Loucy (cell line): ENCODE measurements around the gene ZNF81.
"Not testable (repeated sequence)": the region's sequence is repeated elsewhere in the genome, so short reads cannot be mapped to it uniquely, and the experiment has no call there.

Experiments
- H2AFZ ChIP-seq: fragments of 200-600 bp; sonication (generic); 2 replicates; pipeline ENCODE4 v1.6.0; 2016; ENCODE audit warnings: antibody characterized with exemption, mild to moderate bottlenecking, low read length, moderate library complexity
- H3F3A ChIP-seq: fragments of 200-600 bp; 2 replicates; pipeline ENCODE4 v1.6.0; 2016; ENCODE audit warnings: antibody characterized with exemption, low read depth, mild to moderate bottlenecking
- H3K27me3 ChIP-seq: fragments of 200-600 bp; sonication (generic); 2 replicates; pipeline ENCODE4 v1.6.1; 2014; ENCODE audit warnings: low read length, mild to moderate bottlenecking; ENCODE audit not compliant: insufficient read depth, poor library complexity, severe bottlenecking
- H3K36me3 ChIP-seq: fragments of 200-600 bp; sonication (generic); 2 replicates; pipeline ENCODE4 v1.6.1; 2016; ENCODE audit warnings: low read length; ENCODE audit not compliant: insufficient read depth
- H3K4me1 ChIP-seq: fragments of 200-600 bp; sonication (generic); 2 replicates; pipeline ENCODE4 v1.5.1; 2014; ENCODE audit warnings: low read length, mild to moderate bottlenecking; ENCODE audit not compliant: insufficient read depth, poor library complexity, severe bottlenecking
- H3K4me2 ChIP-seq: fragments of 200-600 bp; sonication (generic); 2 replicates; pipeline ENCODE4 v1.6.0; 2014; ENCODE audit warnings: antibody characterized with exemption, low read length, low read depth, mild to moderate bottlenecking; ENCODE audit not compliant: poor library complexity, severe bottlenecking
- H3K4me3 ChIP-seq: fragments of 200-600 bp; sonication (generic); 2 replicates; pipeline ENCODE4 v1.5.1; 2014; ENCODE audit warnings: low read length, mild to moderate bottlenecking, mixed read lengths; ENCODE audit not compliant: poor library complexity, severe bottlenecking
- H3K79me2 ChIP-seq: fragments of 200-600 bp; sonication (generic); 2 replicates; pipeline ENCODE4 v1.6.1; 2014; ENCODE audit warnings: low read length; ENCODE audit not compliant: insufficient read depth
- H3K9ac ChIP-seq: fragments of 200-600 bp; sonication (generic); 2 replicates; pipeline ENCODE4 v1.6.0; 2014; ENCODE audit warnings: mild to moderate bottlenecking, low read depth, low read length, moderate library complexity; ENCODE audit not compliant: poor library complexity, severe bottlenecking
- H3K9me2 ChIP-seq: fragments of 200-600 bp; sonication (generic); replicated peaks from 2 replicates; pipeline ENCODE4 v1.6.1; 2016; ENCODE audit warnings: low read depth, low read length, mixed read lengths
- H3K9me3 ChIP-seq: fragments of 200-600 bp; sonication (generic); 2 replicates; pipeline ENCODE4 v1.6.1; 2014; ENCODE audit warnings: mild to moderate bottlenecking, antibody characterized with exemption, low read length, low read depth; ENCODE audit not compliant: insufficient read depth
- H4K20me1 ChIP-seq: fragments of 200-600 bp; sonication (generic); 2 replicates; pipeline ENCODE4 v1.6.0; 2014; ENCODE audit warnings: antibody characterized with exemption, low read length, mild to moderate bottlenecking; ENCODE audit not compliant: insufficient read depth, poor library complexity, severe bottlenecking
- CTCF ChIP-seq: fragments of 200-600 bp; sonication (generic); conservative IDR thresholded peaks from 2 replicates; pipeline ENCODE4 v1.5.1; 2014; ENCODE audit warnings: mild to moderate bottlenecking, antibody characterized with exemption, low read length
- EZH2phosphoT487 ChIP-seq: fragments of 200-600 bp; IDR thresholded peaks from 2 replicates; pipeline ENCODE4 v1.6.1; 2018; ENCODE audit warnings: antibody characterized with exemption, mild to moderate bottlenecking, moderate library complexity, borderline replicate concordance

ZNF81 gene

GRCh38 chrX:47846040-47846439 is 9.3 kb downstream of the ZNF81 start:
- H3K79me2 ChIP-seq = no peaks in the 10 kb centered on the region
- no peak overlapping the region for H3K9ac ChIP-seq
- TF ChIP-seq EZH2phosphoT487 (no peak), CTCF (no peak)
- no peaks in the 10 kb centered on the region for H3K9me3 ChIP-seq
- H4K20me1 ChIP-seq = no peaks in the 10 kb centered on the region
- no peak overlapping the region for H3K4me3 ChIP-seq
- no peak overlapping the region for H3K4me2 ChIP-seq
- H3K9me2 ChIP-seq = no peaks in the 10 kb centered on the region
- no peak overlapping the region for H2AFZ ChIP-seq
- H3K27me3 ChIP-seq = no peaks in the 10 kb centered on the region
- peaks cover 8% of the 10 kb centered on the region for H3K4me1 ChIP-seq
- H3F3A ChIP-seq = no peaks in the 10 kb centered on the region
- peaks cover 9% of the 10 kb centered on the region; the same call in 1 of the 2 replicates for H3K36me3 ChIP-seq

- Histone ChIP-seq H4K20me1 (no peaks in the 10 kb centered on the region), H3K9me2 (no peaks in the 10 kb centered on the region), H3K27me3 (no peaks in the 10 kb centered on the region), H3F3A (no peaks in the 10 kb centered on the region), H3K36me3 (peaks cover 9% of the 10 kb centered on the region; the same call in 1 of the 2 replicates), H3K4me3 (peak overlapping the region; percentile 21), H3K4me1 (peaks cover 5% of the 10 kb centered on the region), H3K4me2 (peak overlapping the region; percentile 54), H2AFZ (no peak overlapping the region), H3K9ac (no peak overlapping the region), H3K9me3 (no peaks in the 10 kb centered on the region), H3K79me2 (no peaks in the 10 kb centered on the region)
- no peak for TF ChIP-seq EZH2phosphoT487
- TF ChIP-seq CTCF = no peak
Measured at GRCh38 chrX:47849778-47850177, 13.1 kb downstream of the ZNF81 start.

GRCh38 chrX:47850389-47850788 is 13.7 kb downstream of the ZNF81 start:
- not testable (repeated sequence) for H3K9ac ChIP-seq, H2AFZ ChIP-seq, H3K4me2 ChIP-seq, H3F3A ChIP-seq, H3K9me2 ChIP-seq, H3K9me3 ChIP-seq, H4K20me1 ChIP-seq, H3K4me3 ChIP-seq, H3K27me3 ChIP-seq, H3K4me1 ChIP-seq, H3K79me2 ChIP-seq, H3K36me3 ChIP-seq

GRCh38 chrX:47850901-47851300 is 14.2 kb downstream of the ZNF81 start:
- Histone ChIP-seq H3K9me2 (no peaks in the 10 kb centered on the region), H3F3A (no peaks in the 10 kb centered on the region), H3K4me3 (no peak overlapping the region), H3K9me3 (no peaks in the 10 kb centered on the region), H3K4me1 (peaks cover 5% of the 10 kb centered on the region), H3K27me3 (no peaks in the 10 kb centered on the region), H3K9ac (no peak overlapping the region), H2AFZ (no peak overlapping the region), H4K20me1 (no peaks in the 10 kb centered on the region), H3K4me2 (no peak overlapping the region), H3K79me2 (no peaks in the 10 kb centered on the region), H3K36me3 (peaks cover 9% of the 10 kb centered on the region; the same call in 1 of the 2 replicates)
- TF ChIP-seq EZH2phosphoT487 = no peak
